SK-N-SH treated with all-trans-retinoic acid at 6 μM for 48 hours (cell line): ENCODE measurements around the gene GOLGA3.

Source experiments
- CREB5 ChIP-seq: fragments of 250-450 bp; sonication (Bioruptor Pico); IDR thresholded peaks from 2 replicates; pipeline ENCODE4 v1.5.1; 2020; ENCODE audit warnings: low read depth, mild to moderate bottlenecking, moderate library complexity
- CSRNP3 ChIP-seq: fragments of 250-450 bp; sonication (Bioruptor Pico); IDR thresholded peaks from 2 replicates; pipeline ENCODE4 v1.5.1; 2021; ENCODE audit warnings: mild to moderate bottlenecking, moderate library complexity
- PATZ1 ChIP-seq: fragments of 250-450 bp; sonication (Bioruptor Pico); IDR thresholded peaks from 2 replicates; pipeline ENCODE4 v1.8.0; 2020; ENCODE audit warnings: mild to moderate bottlenecking, moderate library complexity, borderline replicate concordance
- TCF4 ChIP-seq: fragments of 250-450 bp; sonication (Bioruptor Pico); IDR thresholded peaks from 2 replicates; pipeline ENCODE4 v1.8.0; 2021; ENCODE audit warnings: mild to moderate bottlenecking, moderate library complexity, borderline replicate concordance
- TOX ChIP-seq: fragments of 250-450 bp; sonication (Bioruptor Pico); IDR thresholded peaks from 2 replicates; pipeline ENCODE4 v1.8.0; 2021; ENCODE audit warnings: mild to moderate bottlenecking, moderate library complexity, borderline replicate concordance
- ZFP3 ChIP-seq: fragments of 250-450 bp; sonication (Bioruptor Pico); IDR thresholded peaks from 2 replicates; pipeline ENCODE4 v1.5.0; 2020; ENCODE audit warnings: mild to moderate bottlenecking, moderate library complexity
- ZFP30 ChIP-seq: fragments of 450-650 bp; formaldehyde crosslinking; IDR thresholded peaks from 2 replicates; pipeline ENCODE4 v1.5.0; 2022; ENCODE audit warnings: mild to moderate bottlenecking, moderate library complexity
- ZNF70 ChIP-seq: fragments of 450-650 bp; formaldehyde crosslinking; IDR thresholded peaks from 2 replicates; pipeline ENCODE4 v1.5.0; 2020; ENCODE audit warnings: mild to moderate bottlenecking, moderate library complexity

- TF ChIP-seq PATZ1 (CRISPR knock-in tag) (no peak), TCF4 (CRISPR knock-in tag) (no peak), CREB5 (CRISPR knock-in tag) (no peak), ZFP3 (CRISPR knock-in tag) (no peak), ZFP30 (CRISPR knock-in tag) (no peak), ZNF70 (CRISPR knock-in tag) (no peak), TOX (CRISPR knock-in tag) (no peak), CSRNP3 (CRISPR knock-in tag) (no peak)
Measured at GRCh38 chr12:132841151-132841550, 12.5 kb upstream of the GOLGA3 start.
